WI38 (cell line): ENCODE data around the gene ROR2.

Experiments used
- H3K4me3 ChIP-seq: 2 replicates; pipeline ENCODE4 v1.5.1; 2011; ENCODE audit warnings: low read depth, mild to moderate bottlenecking, control low read depth, low read length
- CTCF ChIP-seq: IDR thresholded peaks from 2 replicates; pipeline ENCODE4 v1.5.1; 2012; ENCODE audit warnings: low read depth, mild to moderate bottlenecking, control low read depth, low read length

ROR2 gene

GRCh38 chr9:91923145-91923544 lies 26.9 kb downstream of the ROR2 start:
- no peak for TF ChIP-seq CTCF

GRCh38 chr9:91921371-91921770 lies 28.7 kb downstream of the ROR2 start:
- no peak overlapping the region for H3K4me3 ChIP-seq
- no peak for TF ChIP-seq CTCF

More at GRCh38 chr9:91923145-91923544, 26.9 kb downstream of the ROR2 start:
- H3K4me3 ChIP-seq, result no peak overlapping the region

- no peak overlapping the region for H3K4me3 ChIP-seq
- TF ChIP-seq CTCF, result no peak
Observed at GRCh38 chr9:91920630-91921350, 29.2 kb downstream of the ROR2 start.

GRCh38 chr9:91919621-91920020 lies 30.4 kb downstream of the ROR2 start:
- no peak for TF ChIP-seq CTCF
- H3K4me3 ChIP-seq, result no peak overlapping the region

- no peak overlapping the region for H3K4me3 ChIP-seq
- no peak for TF ChIP-seq CTCF
Observed at GRCh38 chr9:91917436-91917835, 32.6 kb downstream of the ROR2 start.

GRCh38 chr9:91915524-91916263 lies 34.3 kb downstream of the ROR2 start:
- H3K4me3 ChIP-seq, result no peak overlapping the region
- TF ChIP-seq CTCF, result no peak

- no peak for TF ChIP-seq CTCF
- no peak overlapping the region for H3K4me3 ChIP-seq
Observed at GRCh38 chr9:91914937-91915336, 35.1 kb downstream of the ROR2 start.
